Spleen (tissue), 11 donors: ENCODE results near the gene KLK7. TPM values are rescaled to one million over a fixed set of nuclear protein-coding genes. Genes with fewer than 3 reads are reported as not detected.

Experiments
- DNase-seq: peaks from one replicate; pipeline ENCODE4 v3.0.0-alpha.2; 2020
- H3K27ac ChIP-seq, 8 donors: fragments of 200-600 bp; sonication (generic) in 7 of 8; 1 replicate in 4 of 8; 2 replicates in 4 of 8; pipeline versions ENCODE4 v1.5.0 to v1.8.0; 2016 to 2021; ENCODE audit warnings: inconsistent platforms in 4 of 8, mild to moderate bottlenecking in 4 of 8, moderate library complexity in 1 of 8
- H3K27me3 ChIP-seq, 7 donors: fragments of 200-600 bp; sonication (generic) in 6 of 7; replicated peaks in 1 of 7; 1 replicate in 4 of 7; 2 replicates in 3 of 7; pipeline versions ENCODE4 v1.5.0 to v1.8.0; 2016 to 2021; ENCODE audit warnings: inconsistent platforms in 3 of 7, mild to moderate bottlenecking in 1 of 7
- H3K36me3 ChIP-seq, 6 donors: fragments of 200-600 bp; sonication (generic) in 5 of 6; 1 replicate in 4 of 6; 2 replicates in 2 of 6; pipeline versions ENCODE4 v1.5.0 to v1.8.0; 2016 to 2021; ENCODE audit warnings: inconsistent platforms in 2 of 6
- H3K4me1 ChIP-seq, 6 donors: fragments of 200-600 bp; sonication (generic) in 5 of 6; 1 replicate in 3 of 6; 2 replicates in 3 of 6; pipeline versions ENCODE4 v1.5.0 to v1.8.0; 2016 to 2021; ENCODE audit warnings: inconsistent platforms in 3 of 6
- H3K4me3 ChIP-seq, 8 donors: fragments of 200-600 bp; sonication (generic) in 7 of 8; 1 replicate in 4 of 8; 2 replicates in 4 of 8; pipeline versions ENCODE4 v1.5.0 to v1.8.0; 2016 to 2021; ENCODE audit warnings: inconsistent platforms in 4 of 8, mild to moderate bottlenecking in 4 of 8, moderate library complexity in 2 of 8
- H3K9me3 ChIP-seq, 8 donors: fragments of 200-600 bp; sonication (generic) in 7 of 8; 1 replicate in 4 of 8; 2 replicates in 4 of 8; pipeline versions ENCODE4 v1.5.0 to v1.8.0; 2016 to 2021; ENCODE audit warnings: inconsistent platforms in 4 of 8
- POLR2A ChIP-seq, 3 donors: fragments of 450-650 bp; IDR thresholded peaks; one replicate each; pipeline ENCODE4 v1.5.1; 2017; ENCODE audit warnings: antibody characterized with exemption in 3 of 3, mild to moderate bottlenecking in 1 of 3
- POLR2AphosphoS5 ChIP-seq, 3 donors: sonication (generic); formaldehyde crosslinking; IDR thresholded peaks; one replicate each; pipeline ENCODE4 v1.5.1; 2017; ENCODE audit warnings: antibody characterized with exemption in 3 of 3
- WGBS, 5 donors: extraction: QIAGEN DNeasy Blood & Tissue Kit in 3 of 5; methylation state at CpG; one replicate each; pipeline versions ENCODE4 v1.1.5 to v1.1.7; 2013 to 2018; 5-methylcytosine and 5-hydroxymethylcytosine counted together
- intact Hi-C: fragments of 100-400 bp; cut with DNase I; formaldehyde crosslinking; loops from one replicate; pipeline ENCODE4 v1.15.0; 2023; ENCODE audit warnings: low total_unique reads
- polyA plus RNA-seq, 3 donors: library from polyadenylated mRNA; stranded (reverse); fragments of 200-250 nt; gene quantifications; one replicate each; pipeline ENCODE4 v1.2.1, GENCODE V29; 2013
- total RNA-seq, 7 donors: library from RNA; depleted of rRNA in 3 of 7; stranded (reverse); fragments of >200 nt in 3 of 7; fragmentation: NEBNext Ultra II Directional in 4 of 7; extraction: Animal tissue kit (Norgen Biotek cat#: 25700) in 4 of 7; gene quantifications; one replicate each; pipeline versions ENCODE4 v1.1.0 to v1.2.1, GENCODE V29; 2016 to 2021
- TF ChIP-seq, protein P1 (sequence below), 11 experiments: fragments of 200-600 bp in 7 of 11; fragments of 450-650 bp in 4 of 11; sonication (generic) in 4 of 11; IDR thresholded peaks in 8 of 11; conservative IDR thresholded peaks in 3 of 11; 1 replicate in 7 of 11; 2 replicates in 4 of 11; pipeline versions ENCODE4 v1.4.0 to v1.8.0; 2016 to 2021; ENCODE audit warnings: antibody characterized with exemption in 11 of 11, inconsistent platforms in 4 of 11, mild to moderate bottlenecking in 1 of 11
- donor health status: healthy with polysubstance abuse.
- donor health status: DM: no; HTN: no; CAD: no; lungs with moderate emphysema.
- donor health status: DM: no; HTN: no; CAD: no.
- donor health status: Bipolar disorder and iron deficiency.
- donor health status: healthy.
- donor health status: DM: no; HTN: no; CAD: no.
- donor health status: DM: yes; HTN: yes; CAD: no.

The KLK7 gene
- total and polyA plus RNA-seq, 10 donors = 0.03 to 1.6 (median 0.23) TPM; not detected in 5

DNA sequence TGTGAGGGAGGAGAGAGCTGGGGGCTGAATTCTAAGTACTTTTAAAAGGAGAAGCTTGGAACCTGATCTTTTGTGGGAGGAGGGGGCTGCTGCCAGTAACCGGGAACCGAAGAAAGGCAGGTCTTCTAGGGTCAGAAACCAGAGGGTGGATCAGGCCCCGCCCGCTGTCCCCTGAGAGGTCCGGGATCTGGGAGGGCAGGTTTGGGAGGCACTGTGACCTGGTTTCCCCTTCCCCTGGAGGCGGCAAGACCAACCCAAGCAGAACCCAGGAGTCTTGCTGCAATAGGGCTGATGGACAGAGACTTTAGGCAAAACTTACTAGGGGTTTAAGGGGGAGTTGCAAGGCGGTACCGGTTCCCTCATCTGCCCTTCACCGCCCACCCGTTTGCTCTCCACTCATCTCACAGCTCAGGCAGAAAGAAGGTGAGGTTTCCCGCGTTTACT is 18.4 kb upstream of the KLK7 start:
- no peak for DNase-seq
- Histone ChIP-seq H3K36me3 (no peaks in the 10 kb centered on the region), H3K4me1 (no peaks in the 10 kb centered on the region), H3K9me3 (no peaks in the 10 kb centered on the region), H3K27ac (no peak overlapping the region), H3K27me3 (peaks cover 0 to 75% (median 15%) of the 10 kb centered on the region in 7 donors), H3K4me3 (no peak overlapping the region)
- intact Hi-C loops = no loop called here
- 27 to 54% (median 37%) methylated on average over 11 to 12 of the region's 12 CpGs for WGBS, 5 donors
- TF ChIP-seq, protein P1, sequence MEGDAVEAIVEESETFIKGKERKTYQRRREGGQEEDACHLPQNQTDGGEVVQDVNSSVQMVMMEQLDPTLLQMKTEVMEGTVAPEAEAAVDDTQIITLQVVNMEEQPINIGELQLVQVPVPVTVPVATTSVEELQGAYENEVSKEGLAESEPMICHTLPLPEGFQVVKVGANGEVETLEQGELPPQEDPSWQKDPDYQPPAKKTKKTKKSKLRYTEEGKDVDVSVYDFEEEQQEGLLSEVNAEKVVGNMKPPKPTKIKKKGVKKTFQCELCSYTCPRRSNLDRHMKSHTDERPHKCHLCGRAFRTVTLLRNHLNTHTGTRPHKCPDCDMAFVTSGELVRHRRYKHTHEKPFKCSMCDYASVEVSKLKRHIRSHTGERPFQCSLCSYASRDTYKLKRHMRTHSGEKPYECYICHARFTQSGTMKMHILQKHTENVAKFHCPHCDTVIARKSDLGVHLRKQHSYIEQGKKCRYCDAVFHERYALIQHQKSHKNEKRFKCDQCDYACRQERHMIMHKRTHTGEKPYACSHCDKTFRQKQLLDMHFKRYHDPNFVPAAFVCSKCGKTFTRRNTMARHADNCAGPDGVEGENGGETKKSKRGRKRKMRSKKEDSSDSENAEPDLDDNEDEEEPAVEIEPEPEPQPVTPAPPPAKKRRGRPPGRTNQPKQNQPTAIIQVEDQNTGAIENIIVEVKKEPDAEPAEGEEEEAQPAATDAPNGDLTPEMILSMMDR (IDR thresholded peaks at IDR 0.05 in 8 of 11, conservative IDR thresholded peaks at IDR 0.05 in 3 of 11) = no peak
- TF ChIP-seq POLR2AphosphoS5 (IDR thresholded peaks at IDR 0.05) = no peak
- no peak for TF ChIP-seq POLR2A (IDR thresholded peaks at IDR 0.05)

- no peaks in the 10 kb centered on the region for H3K36me3 ChIP-seq
- peaks cover 0 to 72% (median 15%) of the 10 kb centered on the region in 7 donors for H3K27me3 ChIP-seq
- TF ChIP-seq POLR2AphosphoS5 (IDR thresholded peaks at IDR 0.05) (no peak), POLR2A (IDR thresholded peaks at IDR 0.05) (no peak)
- TF ChIP-seq, protein P1 (IDR thresholded peaks at IDR 0.05 in 8 of 11, conservative IDR thresholded peaks at IDR 0.05 in 3 of 11) = no peak
- no peak for DNase-seq
- H3K4me1 ChIP-seq = no peaks in the 10 kb centered on the region
- no peaks in the 10 kb centered on the region for H3K9me3 ChIP-seq
- WGBS, 5 donors = 29 to 51% (median 38%) methylated on average over 7 of the region's 7 CpGs
- no peak within 1 kb of the TSS for H3K27ac ChIP-seq
- H3K4me3 ChIP-seq = no peak within 1 kb of the TSS
- intact Hi-C loops = no loop called here
These were observed 17.8 kb upstream of the KLK7 start, which contains the start of gene KLK8 for GRCh38 chr19:51001515-51001914. Gene KLK8, minus strand, starts transcription at chr19:51001604. Its CDS starts 437 bp downstream, at chr19:51001167.

- WGBS, 5 donors = 33 to 43% (median 37%) methylated on average over 16 of the region's 16 CpGs
- no peaks in the 10 kb centered on the region for H3K36me3 ChIP-seq
- peaks cover 0 to 67% (median 15%) of the 10 kb centered on the region in 7 donors for H3K27me3 ChIP-seq
- no peak overlapping the region for H3K27ac ChIP-seq
- no peak for DNase-seq
- no peak overlapping the region for H3K4me3 ChIP-seq
- TF ChIP-seq POLR2A (IDR thresholded peaks at IDR 0.05) (no peak), POLR2AphosphoS5 (IDR thresholded peaks at IDR 0.05) (no peak)
- TF ChIP-seq, protein P1 (IDR thresholded peaks at IDR 0.05 in 8 of 11, conservative IDR thresholded peaks at IDR 0.05 in 3 of 11) = no peak
- no peaks in the 10 kb centered on the region for H3K4me1 ChIP-seq
- intact Hi-C loops = no loop called here
- H3K9me3 ChIP-seq = no peaks in the 10 kb centered on the region
These were observed 17.3 kb upstream of the KLK7 start for GRCh38 chr19:51000981-51001380.

GRCh38 chr19:51000426-51000825 is 16.7 kb upstream of the KLK7 start:
- no peaks in the 10 kb centered on the region for H3K4me1 ChIP-seq
- no peaks in the 10 kb centered on the region for H3K9me3 ChIP-seq
- peaks cover 0 to 66% (median 15%) of the 10 kb centered on the region in 7 donors for H3K27me3 ChIP-seq
- WGBS, 5 donors = 84 to 92% (median 88%) methylated on average over 8 to 10 of the region's 10 CpGs
- DNase-seq = no peak
- no peak overlapping the region for H3K27ac ChIP-seq
- no peaks in the 10 kb centered on the region for H3K36me3 ChIP-seq
- no peak overlapping the region for H3K4me3 ChIP-seq
- TF ChIP-seq POLR2A (IDR thresholded peaks at IDR 0.05) (no peak), POLR2AphosphoS5 (IDR thresholded peaks at IDR 0.05) (no peak)
- TF ChIP-seq, protein P1 (IDR thresholded peaks at IDR 0.05 in 8 of 11, conservative IDR thresholded peaks at IDR 0.05 in 3 of 11) = no peak
- intact Hi-C loops = no loop called here
